CMK (cell line): ENCODE measurements around the gene PHLDB1.

Source experiments
- DNase-seq: peaks from one replicate; pipeline ENCODE4 v3.0.0-alpha.2; 2010; ENCODE audit warnings: low read depth

PHLDB1 gene

DNA sequence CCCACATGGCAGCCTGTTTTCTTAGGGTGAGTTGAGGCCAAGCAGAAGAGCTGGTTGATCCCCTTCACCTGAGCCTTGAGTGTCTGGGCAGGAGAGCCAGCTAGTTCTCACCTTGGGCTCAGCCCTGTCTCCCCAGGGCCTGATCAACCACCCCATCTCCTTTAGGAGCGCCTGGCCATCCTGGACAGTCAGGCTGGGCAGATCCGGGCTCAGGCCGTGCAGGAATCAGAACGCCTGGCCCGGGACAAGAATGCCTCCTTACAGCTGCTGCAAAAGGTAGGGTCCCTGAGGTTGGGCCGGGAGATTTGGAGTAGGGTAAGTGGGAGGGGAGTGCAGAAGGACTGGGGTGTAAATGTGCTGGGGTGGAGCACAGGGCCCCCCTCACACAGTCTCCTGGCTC lies 31.3 kb downstream of the PHLDB1 start:
- no peak for DNase-seq

DNA sequence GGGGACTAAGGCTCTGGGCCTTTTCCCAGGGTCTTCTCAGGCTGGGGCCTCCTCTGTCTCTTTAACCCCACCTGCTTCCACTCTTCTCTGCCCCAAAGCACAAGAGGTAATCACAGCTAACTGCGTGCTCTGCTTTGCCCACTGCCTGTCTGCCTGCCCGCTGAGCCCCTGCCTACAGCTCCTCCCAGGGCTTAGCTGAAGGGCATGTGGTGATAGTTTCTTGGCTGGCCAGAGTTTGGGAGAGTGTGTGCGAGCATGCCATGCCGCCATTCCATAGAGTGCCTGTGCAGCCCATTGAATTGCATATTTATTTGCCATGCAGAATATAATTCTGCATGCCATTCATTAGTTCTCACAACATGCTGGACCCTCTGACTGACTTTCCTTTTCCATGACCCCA lies 32.5 kb downstream of the PHLDB1 start:
- DNase-seq = no peak

GRCh38 chr11:118640332-118641154 lies 33.1 kb downstream of the PHLDB1 start:
- DNase-seq = no peak

DNA sequence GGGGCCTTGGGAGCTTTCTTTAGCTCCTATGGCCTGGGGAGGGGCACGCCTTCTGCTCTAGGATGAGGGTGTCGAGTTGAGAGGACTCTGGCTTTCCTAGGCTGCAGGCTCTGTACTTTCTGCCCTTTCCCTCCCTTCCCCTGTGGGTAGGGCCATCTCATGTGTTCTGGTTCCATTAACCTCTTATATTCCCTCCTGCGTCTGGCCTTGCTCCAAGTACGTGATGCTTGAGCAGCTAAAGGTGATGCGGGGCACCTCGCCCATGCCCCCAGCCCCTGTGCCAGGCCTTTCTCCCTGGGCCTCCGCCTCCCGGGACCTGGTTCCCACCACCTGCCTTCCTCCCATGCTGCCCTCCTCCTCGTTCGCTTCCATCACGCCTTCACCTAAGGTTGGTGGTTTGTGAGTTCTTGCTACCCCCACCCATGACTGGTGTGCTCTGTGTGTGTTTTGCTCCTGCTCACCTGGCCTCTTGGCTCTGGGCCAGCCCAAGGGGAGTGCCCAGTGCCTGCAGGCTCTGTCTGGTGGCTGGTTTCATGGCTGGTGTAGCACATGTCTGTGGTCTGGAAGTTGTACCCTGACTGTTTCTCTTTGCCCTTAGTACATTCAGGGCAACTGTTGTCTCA lies 34.1 kb downstream of the PHLDB1 start:
- no peak for DNase-seq

GRCh38 chr11:118643142-118643994 lies 36.0 kb downstream of the PHLDB1 start:
- no peak for DNase-seq

GRCh38 chr11:118643995-118644345 lies 36.6 kb downstream of the PHLDB1 start:
- no peak for DNase-seq

DNA sequence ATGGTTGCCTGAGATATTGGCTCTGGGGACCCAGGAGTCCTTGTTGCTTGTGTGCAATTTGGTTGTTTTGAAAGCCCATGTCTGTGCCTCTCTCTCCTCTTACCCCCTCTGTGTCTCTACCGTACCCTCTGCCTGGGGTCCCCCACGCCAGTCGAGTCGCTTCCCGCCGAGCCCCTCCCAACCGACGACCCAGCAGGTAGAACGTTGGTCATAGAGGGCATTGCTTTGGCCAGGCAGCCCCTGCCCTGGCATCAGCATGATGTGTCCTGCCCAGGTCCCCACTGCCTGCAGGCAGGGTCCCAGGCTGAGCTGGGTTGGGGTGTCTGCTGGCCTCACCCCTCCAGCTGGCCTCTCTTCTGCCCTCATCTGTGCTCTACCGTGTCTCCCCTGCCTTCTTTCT lies 37.1 kb downstream of the PHLDB1 start:
- no peak for DNase-seq

GRCh38 chr11:118645066-118645715 lies 37.8 kb downstream of the PHLDB1 start:
- no peak for DNase-seq

DNA sequence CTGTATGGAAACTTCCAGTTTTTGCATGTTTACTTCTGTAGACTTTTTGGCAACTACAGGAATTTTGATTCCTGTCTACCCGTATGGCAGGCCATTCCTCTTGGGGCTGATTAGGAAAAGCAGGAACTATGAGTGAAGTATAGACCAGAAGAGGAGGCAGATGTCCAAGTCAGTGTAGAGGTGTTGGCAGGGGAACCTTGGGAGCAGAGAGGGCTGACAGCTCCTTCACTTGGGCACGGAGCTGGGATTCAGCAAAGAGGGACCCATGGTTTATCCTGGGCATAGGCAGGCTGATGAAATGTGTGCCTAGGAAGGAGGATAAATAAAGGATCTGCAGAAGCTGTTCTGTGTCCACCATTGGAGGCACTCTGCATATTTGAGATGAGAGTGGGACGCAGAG lies 39.0 kb downstream of the PHLDB1 start:
- no peak for DNase-seq

DNA sequence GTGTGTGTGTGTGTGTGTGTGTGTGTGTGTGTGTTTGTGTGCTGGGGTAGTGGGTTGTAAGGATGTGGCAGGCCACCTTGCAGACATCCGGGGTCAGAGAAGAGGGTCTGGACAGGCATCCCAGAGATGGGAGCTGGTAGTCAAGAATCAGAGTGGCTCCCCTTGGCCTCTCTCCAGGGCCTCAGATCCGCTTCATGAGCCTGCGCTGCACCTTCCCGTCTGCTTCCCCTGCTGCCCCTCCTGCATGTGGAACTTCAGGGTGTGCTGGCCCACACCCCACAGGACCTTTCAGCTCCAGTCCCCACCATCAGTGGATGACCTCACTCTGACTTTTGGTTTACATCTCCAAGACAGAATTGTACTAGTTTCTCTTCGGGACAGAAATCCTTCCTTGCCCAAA lies 40.9 kb downstream of the PHLDB1 start:
- DNase-seq = no peak

- no peak for DNase-seq
Observed at GRCh38 chr11:118649941-118650340, 42.5 kb downstream of the PHLDB1 start.

DNA sequence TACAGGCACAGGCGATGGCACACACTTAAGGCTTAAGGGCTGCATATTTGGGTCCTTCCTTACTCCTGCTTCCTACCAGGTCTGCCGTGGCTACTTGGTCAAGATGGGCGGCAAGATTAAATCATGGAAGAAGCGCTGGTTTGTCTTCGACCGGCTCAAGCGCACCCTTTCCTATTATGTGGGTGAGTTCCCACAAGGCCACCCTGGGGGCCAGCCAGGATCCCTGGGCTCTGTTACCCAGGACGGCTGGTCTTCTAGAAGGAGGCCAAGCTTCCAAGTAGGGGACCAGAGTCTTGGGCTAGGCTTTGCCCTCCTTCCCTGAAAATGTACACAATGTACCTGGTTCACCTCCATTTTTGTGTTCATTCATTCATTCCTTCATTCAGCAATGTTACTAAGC lies 43.0 kb downstream of the PHLDB1 start:
- DNase-seq = no peak

- DNase-seq = no peak
Observed at GRCh38 chr11:118651820-118652219, 44.4 kb downstream of the PHLDB1 start.

GRCh38 chr11:118652681-118653181 lies 45.3 kb downstream of the PHLDB1 start:
- DNase-seq = peak; percentile 12

DNA sequence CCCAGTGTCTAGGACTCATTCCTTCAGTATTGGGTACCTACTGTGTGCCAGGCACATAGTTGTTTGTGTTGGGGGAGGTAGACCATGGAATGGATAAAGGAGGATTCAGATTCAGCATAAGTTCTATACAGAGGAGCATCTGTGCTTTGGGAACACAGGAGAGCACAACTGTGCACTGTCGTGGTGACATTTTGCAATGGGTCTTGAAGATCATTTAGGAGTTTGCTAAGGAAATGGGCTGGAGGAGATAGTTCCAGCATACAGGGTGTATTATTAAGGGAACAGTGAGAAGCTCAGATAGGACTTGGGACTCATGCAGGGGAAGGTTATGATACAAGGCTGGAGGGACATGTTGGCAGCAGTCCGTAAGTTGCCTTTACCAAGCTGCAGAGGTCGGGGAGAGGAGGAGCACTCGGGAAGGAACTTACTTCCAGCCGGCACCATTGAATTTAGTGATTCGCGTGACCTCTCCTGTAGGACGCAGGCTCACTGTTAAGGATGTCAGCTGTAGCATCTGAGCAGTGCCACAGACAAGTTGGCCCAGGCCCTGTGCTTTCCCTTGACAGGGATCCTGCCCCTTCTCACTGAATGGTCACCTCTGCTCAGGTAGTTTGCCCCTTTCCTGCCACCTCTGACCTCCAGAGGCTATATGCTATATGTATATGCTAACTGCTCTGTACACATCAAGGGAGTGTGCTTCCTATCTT lies 46.4 kb downstream of the PHLDB1 start:
- no peak for DNase-seq

GRCh38 chr11:118655486-118656190 lies 48.2 kb downstream of the PHLDB1 start:
- no peak for DNase-seq

DNA sequence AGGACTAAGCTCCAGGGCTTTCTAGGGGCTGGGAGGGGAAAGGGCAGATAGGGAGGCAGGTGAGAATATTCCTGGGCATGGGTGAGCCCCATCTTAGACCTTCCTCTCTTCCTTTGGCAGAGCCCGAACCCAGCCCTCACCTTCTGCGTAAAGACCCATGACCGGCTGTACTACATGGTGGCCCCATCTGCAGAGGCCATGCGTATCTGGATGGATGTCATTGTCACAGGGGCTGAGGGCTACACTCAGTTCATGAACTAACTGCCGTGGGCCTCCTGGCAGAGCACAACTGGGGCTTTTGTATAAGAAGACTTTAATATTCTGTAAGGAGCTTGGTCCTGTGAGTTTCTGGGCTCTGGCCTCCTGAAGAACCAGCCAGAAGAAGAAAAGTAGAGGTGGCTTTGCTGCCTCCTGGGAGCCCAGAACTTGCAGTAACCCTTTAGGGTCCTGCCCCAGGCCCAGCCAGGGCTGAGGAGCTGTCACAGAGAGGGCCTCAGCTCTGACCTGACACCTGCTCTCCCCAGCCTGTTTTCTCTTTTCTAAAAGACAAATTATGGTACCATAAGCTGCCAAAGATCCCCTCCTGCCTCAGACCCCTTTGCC lies 49.2 kb downstream of the PHLDB1 start:
- no peak for DNase-seq

- DNase-seq = no peak
Observed at GRCh38 chr11:118657238-118657637, 49.8 kb downstream of the PHLDB1 start.

GRCh38 chr11:118657709-118658428 lies 50.5 kb downstream of the PHLDB1 start:
- no peak for DNase-seq
